H54 (cell line): ENCODE results near the gene PTPRK.

Source experiments
- DNase-seq: peaks from one replicate; pipeline ENCODE4 v3.0.0; 2011; ENCODE audit warnings: low spot score, mixed read lengths; ENCODE audit not compliant: insufficient read length
- FAIRE-seq: peaks from 3 replicates; lab custom pipeline; 2011; peaks lifted over from hg19 to GRCh38; lab: Jason Lieb, UNC
- POLR2A ChIP-seq: IDR thresholded peaks from 2 replicates; pipeline ENCODE4 v1.6.1; 2011; ENCODE audit warnings: low read depth, mild to moderate bottlenecking, low read length

PTPRK gene

DNA sequence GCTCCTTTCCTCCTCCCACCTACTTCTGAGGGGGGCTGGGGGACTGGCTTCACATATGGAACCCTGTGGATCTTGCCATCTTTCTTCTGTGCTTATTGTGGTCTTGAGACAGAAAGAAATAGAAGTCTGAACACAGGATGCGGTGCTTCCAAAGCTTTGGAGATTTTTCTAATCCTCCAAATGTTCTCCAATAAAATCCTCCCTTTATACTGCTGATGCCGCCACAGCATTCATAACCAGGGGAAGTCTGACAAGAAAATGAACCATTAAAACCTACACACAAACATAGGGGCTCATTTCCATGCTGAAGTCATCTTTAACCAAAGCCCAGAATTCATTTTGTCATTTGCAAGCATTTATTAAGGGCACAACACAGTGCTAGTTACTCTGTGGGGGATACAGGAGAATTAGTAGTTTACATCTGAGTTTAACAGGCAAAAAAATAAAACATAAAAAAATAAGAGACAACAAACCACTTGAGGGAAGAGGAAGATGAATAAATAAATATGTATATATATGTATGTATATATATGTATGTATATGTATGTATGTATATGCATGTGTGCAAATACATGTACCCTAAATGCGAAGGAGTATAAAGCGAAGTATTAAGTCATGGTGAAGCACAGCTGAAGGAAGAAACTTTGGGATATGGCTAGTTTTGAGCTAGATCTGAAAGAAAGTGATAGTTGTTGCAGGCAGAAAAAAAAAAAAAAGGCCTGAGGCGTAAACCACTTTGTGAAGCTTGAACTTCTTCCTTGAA, 5.9 kb upstream of the PTPRK start:
- FAIRE-seq, result no peak
- no peak for TF ChIP-seq POLR2A
- DNase-seq, result no peak

DNA sequence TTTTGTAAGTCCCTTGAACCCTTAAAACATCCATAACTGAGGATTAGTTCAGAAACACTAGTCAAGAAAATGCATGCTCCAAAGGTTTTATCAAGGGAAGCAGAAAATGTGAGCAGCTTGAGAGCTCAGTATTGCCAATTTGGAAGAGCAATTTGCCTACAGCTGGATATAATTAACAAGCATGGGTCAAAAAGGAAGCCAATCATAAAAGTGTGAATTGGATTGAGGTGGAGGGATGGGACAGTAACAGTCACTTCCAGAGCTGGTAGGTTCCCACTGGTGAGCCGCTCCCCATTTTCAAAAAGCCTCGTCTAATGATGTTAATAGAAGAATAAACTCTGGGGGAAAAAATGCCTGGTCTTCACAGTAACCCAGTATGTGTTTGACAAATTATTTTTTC, 5.0 kb upstream of the PTPRK start:
- DNase-seq (no peak), FAIRE-seq (no peak)
- TF ChIP-seq POLR2A, result no peak

DNA sequence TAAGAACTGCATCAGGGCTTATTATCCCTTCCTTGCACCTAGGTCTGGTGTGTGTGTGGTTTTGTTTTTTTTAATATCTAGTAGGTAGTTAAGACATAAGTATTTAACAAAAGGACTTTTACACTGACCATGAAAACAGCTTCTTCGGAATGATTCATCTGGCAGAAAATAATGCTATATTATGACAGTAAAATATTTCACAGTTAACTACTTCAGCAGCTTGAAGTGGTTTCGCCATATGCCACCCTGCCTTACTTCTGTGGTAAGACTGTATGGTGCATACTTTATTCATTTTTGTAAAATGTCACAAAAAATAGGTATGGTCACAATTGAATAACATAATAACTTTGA, 858 bp upstream of the PTPRK start:
- TF ChIP-seq POLR2A, result no peak
- DNase-seq (no peak), FAIRE-seq (no peak)

DNA sequence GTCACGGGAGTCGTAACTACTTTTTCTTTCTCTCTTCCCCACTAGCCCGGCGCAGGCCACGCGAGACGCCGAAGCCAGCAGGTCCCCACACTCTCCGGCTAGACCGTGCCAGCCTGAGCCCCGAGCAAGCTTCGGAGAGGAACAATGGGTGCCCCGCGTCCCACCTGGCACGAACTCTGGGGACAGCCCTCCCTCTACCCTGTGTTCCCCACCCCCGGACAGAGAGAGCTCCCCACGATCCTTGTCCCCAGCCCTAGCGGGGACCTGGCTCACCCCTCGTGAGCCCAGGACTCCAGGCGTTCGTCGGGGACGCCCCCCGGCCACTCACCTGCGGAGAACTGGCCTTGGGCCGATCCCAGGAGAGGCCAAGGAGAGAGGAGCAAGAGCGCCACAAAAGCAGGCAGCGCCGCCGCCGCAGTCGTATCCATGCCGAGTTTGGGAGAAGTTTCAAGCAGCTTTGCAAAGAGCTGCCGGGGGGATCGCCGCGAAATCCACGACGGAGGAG, 416 bp downstream of the PTPRK start:
- TF ChIP-seq POLR2A, result no peak
- no peak for DNase-seq
- FAIRE-seq, result no peak

DNA sequence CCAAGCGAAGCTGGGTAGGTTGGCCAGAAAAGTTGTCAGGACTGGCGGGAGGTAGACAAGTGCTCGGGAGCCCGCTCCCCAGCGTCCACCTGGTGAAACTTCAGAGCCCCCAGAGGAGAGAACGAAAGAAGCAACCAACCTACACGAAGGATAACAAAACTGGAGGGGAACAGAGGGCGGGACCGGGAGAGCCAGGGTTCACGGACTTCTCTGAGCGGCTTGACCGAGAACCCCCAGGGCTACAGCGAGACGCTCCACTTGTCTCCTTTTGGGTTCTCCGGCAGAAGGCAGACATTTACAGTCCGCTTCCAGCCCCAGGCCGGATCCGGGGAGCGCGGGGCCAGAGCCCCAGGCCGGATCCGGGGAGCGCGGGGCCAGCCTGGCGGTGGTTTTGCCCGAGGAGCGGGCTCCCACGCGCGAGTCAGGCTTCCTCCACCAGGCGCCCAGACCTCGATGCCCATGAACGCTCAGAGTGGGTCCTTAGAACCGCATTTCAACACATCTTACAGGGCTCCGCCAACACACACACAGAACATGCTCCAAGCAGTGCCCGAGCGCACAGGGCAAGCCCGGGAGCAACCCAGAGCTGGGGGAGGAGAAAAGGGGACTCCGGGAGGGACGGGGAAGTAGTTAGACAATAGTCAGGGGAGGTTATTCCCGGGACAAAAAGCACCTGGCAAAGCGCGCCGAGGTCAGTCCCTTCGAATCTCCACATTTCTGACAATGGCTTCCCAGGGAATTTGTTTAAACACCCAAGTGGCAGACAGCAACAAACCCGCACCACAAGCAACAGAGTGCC, 1.1 kb downstream of the PTPRK start:
- DNase-seq (no peak), FAIRE-seq (no peak)
- TF ChIP-seq POLR2A, result no peak

DNA sequence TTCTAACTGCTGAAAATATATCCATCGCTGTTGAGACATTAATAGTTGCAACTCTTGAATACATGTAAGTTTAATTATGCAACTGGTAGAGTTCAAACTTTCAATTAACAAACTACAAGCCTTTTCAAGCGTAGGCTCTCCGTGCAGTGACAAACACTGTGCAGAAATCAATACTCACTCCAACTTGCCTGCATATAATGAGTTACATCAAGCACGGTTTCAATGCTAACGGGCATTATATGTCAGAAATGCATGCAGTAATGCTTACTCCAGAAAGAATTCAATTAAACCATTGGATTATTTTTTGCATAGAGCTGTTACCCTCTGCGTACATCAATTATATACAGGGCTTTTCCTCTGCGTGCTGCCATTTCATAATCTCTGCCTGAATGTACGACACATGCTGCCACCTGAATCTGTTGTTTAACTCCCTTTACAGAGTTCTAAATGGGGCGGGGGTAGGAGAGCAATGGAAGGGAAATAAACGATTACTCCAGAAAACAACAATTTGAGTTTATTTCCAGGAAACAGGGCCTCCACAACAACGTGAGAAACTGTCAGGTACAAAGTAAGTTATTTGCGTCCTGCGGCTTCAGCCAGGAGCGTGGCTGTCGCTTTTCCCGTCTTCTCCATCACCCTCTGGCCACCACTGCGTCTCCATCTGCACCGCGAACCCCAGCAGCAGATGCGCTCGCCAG, 1.8 kb downstream of the PTPRK start:
- no peak for DNase-seq
- no peak for FAIRE-seq
- TF ChIP-seq POLR2A, result no peak

DNA sequence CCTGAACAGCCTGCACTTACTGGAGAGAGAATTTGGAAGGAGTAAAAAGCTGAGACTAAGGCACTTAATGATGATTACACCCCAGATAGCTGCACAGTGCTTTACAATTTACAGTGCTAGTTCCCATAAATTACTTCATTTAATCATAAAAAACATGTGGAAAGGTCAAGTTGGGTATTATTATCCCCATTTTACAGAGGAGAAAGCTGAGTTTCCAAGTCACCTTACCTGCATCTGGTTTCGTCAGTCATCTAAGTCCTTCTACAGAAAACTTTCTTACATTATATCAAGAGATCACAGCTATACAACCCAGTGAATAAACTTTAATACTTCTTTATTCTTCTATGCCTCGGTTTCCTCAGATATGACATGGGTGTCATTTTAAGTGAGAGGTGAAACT, 3.3 kb downstream of the PTPRK start:
- no peak for TF ChIP-seq POLR2A
- FAIRE-seq, result no peak
- no peak for DNase-seq

DNA sequence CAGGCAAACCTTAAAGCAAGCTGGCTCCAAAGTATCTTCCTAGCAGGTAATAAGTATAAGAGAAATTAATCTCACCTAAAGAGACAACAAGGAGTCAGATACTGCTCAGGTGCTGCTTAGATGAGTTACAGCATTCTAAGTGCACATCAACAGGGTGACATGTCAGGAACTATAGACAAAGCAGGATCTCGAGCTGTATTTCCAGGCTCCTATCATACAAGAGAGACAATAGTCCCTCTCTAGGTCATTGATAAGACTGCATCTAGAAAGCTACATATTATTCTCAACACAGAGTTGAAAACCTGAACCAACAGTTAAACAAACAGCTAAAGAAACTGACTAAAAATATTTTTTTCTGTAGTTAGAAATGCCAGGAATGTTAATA, 3.9 kb downstream of the PTPRK start:
- no peak for DNase-seq
- no peak for TF ChIP-seq POLR2A

DNA sequence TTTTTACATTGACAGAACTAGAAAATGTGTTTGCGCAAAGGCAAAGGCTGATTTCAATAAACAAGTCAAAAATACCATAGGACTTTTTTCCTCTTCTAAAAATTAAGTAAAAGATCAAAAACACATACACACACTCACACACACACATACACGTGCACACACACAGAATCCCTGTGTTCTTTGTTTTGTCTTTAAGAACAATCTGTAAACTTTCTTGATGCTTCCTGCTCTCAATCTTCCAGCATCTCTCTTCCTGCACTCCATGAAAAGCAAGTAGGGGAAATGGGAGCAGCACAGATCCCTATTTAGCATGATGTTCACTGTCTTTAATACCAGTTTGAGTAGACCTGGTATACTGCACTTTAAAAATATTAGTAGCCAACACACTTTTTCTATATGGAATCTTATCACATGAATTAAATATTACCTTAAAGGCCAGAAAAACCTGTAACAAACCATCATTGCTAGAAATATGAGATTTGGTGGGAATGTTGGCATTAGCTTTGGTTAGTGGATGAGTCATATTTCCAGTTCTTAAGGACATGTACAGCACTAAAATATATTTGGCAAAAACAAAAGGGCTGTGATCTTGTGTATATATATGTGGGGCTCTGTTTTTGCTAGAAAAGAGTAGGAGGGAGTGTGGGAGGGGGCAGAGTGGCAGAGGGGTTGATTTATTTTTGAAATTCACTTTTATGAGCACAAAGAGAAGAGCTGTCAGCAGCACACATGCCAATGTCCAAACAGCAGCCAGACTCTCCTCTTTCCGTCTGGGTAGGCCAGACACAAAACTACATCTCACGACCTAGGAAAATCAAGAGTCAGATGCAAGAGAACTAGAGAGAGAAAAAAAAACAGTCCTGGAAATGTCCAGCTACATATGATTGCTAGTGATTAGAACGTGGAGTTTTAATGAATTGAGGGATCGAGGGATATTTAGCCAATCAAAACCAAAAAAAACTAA, 4.6 kb downstream of the PTPRK start:
- FAIRE-seq (no peak), DNase-seq (no peak)
- no peak for TF ChIP-seq POLR2A

More for the DNA sequence above, 3.9 kb downstream of the PTPRK start:
- FAIRE-seq, result peak; percentile 23

DNA sequence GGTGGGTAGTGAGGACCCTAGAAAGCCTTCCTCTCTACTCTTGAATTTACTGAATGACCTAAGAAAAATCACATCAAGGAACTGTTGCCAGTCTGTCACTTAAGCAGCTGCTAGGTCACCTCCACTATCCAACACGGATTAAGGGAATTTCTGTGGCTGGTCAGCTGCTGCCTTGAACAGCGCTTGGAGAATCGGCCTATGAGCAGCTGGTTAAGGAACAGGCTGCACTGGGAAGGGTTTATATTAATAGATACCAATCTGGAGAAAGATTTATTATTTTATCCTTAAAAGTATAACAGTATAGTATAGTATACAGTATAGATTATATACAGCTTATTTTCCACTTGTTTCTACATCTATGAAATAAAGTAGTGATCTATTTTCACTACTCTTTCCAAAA, 6.5 kb downstream of the PTPRK start:
- no peak for DNase-seq
- FAIRE-seq, result no peak
- no peak for TF ChIP-seq POLR2A

DNA sequence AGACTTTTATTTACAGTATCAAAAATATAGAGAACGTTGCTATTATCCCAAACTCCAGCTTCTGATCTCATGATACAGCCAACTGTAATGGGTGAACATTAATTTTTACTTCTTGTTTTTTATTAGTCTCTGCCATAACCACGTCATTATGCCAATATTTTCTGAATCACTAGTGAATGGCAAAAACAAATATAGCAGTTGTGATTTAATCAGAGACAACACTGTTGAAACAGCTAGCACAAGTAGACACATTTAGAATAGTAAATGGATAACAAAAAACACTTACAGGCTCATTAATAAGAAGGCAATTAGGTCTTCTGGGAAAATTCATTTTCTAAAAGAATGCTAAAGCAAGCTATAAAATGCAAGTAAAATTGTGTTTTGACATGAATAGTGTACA, 8.1 kb downstream of the PTPRK start:
- no peak for TF ChIP-seq POLR2A
- no peak for DNase-seq
- no peak for FAIRE-seq

DNA sequence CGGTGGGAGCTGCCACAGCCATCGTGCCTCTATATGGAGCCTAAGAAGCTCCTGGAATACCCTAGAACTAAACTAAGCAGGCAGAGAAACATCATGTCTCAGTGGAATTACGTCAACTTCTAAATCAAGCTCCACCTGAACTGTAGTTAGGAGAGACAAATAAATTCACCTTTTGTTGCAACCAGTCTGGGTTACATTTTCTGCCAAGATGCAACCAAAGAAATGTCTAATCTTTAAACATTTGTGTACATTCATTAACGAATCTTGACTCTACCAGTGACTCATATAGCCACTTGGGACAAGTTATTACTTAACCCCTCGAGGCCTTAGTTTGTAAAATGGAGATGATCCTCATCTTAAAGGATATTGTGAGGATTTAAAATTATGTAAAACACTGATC, 8.9 kb downstream of the PTPRK start:
- FAIRE-seq, result peak; percentile 53
- no peak for TF ChIP-seq POLR2A
- no peak for DNase-seq

DNA sequence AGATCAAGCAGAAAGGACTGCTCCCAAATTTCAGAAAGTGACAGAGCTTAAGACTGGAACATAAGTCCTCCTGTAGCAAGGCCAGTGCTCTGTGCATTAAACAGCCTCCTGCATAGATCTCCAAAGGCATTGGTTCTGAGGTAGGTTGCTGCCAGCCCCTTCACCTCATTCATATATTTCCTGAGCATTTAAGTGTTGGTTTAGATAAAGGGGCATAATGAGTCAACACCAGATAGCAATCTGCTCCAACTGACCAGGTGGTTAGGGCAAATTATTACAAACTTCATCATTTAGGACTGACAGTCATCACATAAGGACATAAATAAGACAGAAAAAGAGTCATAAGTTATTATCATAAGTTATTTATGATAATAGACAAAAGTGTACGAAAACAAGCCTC, 10.7 kb downstream of the PTPRK start:
- no peak for TF ChIP-seq POLR2A
- FAIRE-seq (no peak), DNase-seq (no peak)
